ENCODE data around the gene LPAR4.
"Not testable (repeated sequence)": the region's sequence is repeated elsewhere in the genome, so short reads cannot be mapped to it uniquely, and the experiment has no call there.

The LPAR4 gene, protein sequence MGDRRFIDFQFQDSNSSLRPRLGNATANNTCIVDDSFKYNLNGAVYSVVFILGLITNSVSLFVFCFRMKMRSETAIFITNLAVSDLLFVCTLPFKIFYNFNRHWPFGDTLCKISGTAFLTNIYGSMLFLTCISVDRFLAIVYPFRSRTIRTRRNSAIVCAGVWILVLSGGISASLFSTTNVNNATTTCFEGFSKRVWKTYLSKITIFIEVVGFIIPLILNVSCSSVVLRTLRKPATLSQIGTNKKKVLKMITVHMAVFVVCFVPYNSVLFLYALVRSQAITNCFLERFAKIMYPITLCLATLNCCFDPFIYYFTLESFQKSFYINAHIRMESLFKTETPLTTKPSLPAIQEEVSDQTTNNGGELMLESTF
- 0 to 0.20 reads per million in 2 donors for total RNA-seq

DNA sequence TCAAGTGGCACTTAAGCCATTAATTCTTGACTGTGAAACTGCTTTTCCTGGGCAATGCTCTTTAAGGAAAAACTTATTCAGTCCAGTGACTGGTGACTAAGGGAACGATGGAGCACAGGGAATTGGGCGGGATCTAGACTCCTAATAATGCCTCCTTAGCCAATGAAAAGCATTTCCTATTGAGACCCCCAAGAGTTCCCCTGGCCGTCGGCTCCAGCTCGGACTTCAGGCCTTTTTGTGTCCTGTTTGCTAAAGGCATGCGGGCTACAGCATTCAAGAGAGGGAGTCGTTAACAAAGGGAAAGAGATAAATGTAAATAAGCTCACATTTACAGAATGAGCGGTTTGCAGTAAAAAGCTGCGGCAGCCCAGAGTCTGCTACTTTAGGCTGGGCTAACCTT is at the start of gene LPAR4:
Gene LPAR4, plus strand, starts transcription at position 232 of the 400 bp plus-strand sequence. CDS start 7,150 bp downstream, outside the sequence.
- DNase-seq = no peak

DNA sequence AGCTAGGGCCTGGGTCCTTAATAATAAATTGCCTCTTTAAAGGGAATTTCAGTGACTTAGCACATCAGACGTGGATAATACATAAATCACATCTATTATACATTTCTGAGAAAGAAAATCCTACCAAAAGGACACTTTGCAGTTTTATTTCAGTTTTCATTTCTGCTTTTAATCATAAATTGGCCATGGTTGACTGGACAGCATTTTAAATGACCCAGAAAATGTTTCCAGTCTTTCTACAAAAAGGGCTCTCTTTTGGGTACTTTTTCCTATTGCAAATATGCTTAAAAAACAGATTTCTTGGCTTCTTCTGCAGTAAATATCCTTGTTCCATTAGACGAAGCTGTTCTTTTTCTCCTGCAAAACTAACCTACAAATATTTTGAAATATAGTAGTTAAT is 41.4 kb upstream of the LPAR4 start:
- DNase-seq = no peak

DNA sequence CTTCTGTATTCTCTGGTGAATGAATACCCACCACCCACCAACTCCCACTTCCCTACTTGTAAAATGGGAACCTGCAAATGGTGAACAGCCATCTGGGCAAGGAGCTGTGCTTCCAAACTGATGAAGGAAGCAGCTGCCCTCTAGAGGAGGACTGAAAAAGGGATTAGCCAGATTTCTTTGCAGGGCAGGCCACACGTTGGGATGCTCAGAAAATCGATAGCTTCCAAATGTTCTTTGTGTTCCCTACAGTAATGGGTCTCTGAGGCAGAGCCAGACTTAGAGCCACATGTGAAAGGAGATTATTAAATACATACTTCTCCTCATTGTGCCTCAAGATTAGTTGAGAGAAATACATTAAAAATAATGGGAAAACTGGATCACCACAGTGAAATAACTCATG is 39.3 kb upstream of the LPAR4 start:
- no peak for DNase-seq

DNA sequence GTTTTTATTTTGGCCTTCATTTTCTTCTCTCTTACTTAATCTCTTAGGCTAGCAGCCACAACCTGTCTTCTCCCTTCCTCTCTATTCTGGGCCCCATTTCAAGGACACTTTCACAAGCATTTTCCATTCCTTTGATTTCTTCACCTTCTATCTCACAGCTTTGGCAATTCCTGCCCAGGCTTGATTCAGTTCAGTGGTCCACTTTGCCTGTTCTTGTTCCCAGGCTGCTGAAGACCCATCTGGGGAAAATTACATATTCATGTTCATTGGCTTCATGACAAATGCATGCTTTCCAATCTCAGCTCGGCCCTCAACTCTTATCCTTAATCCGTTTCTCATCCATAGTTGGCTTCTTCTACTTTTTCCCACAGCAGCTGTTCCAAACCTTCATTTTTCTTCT is 38.7 kb upstream of the LPAR4 start:
- DNase-seq = no peak

DNA sequence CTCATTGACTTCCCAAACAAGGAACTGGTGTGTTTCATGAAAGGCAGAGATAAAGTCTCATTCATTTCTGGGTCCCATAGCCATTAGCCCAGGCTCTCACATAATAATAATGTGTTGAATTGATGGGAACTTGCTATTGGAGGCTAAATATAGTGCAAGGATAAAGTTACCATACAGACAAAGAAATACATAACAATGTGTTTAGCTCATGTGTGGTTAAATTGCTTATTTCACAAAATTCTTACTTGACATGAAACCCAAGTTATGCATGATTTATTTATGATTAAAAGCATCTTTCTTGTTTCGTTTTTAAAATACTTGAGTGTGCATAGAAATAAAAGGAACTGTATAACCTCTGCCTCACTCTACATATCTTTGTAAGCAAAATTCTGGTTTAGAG is 37.3 kb upstream of the LPAR4 start:
- DNase-seq = no peak

DNA sequence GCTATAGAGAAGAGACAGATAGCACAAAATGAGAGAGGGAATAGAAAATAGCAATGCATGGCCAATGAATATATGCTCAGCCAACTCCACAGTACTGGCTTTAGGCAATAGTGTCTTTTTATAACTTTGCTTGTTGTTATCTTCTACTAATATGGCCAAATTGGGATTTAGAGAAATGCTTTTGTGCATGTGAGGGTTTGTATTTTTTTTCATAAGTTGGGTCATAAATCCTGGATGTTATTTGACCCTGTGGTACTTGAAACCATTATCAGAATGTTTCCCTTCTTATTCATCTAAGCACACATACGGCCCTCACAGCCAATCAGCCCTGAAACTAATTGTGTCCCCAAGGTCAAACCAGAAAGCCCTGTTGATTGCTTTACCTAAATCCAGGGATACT is 35.2 kb upstream of the LPAR4 start:
- DNase-seq = no peak

DNA sequence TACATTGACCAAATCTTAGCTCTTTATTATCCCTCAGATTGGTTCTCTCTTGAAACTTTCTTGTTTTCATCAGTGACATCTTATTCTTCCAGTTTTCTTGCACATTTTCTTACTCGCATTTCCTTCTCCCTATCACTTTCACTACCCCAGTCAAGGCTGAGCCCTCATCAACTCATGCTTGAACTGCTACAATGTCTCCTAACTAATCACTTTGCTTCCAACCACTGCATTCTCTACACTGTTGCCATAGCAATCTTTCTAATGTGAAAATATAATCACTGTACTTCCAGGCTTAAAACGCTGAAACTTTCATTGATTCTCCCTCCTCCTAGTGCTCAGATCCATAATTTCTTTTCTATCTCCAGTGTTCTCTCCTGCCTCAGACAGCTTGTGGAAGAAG is 22.2 kb upstream of the LPAR4 start:
- no peak for DNase-seq

DNA sequence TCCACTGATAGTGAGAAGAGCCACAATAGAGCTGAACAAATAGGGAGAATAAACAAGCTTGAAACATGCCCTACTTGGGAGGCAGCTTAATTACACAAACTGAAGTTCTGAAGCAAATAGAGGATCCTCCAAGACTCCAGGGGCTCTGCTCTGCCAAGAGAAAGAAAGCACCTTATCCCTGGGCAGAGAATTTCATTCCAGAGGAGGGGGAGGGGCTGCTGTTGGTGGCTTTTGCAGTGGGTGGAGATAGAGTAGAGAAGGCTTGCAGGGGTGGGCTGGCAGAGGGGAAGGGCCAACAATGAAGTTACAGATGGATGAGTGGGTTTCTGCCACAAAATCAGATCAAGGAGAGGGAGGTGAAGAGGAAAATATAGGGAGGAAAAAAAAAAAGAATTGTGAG is 1.0 kb upstream of the LPAR4 start:
- no peak for DNase-seq

DNA sequence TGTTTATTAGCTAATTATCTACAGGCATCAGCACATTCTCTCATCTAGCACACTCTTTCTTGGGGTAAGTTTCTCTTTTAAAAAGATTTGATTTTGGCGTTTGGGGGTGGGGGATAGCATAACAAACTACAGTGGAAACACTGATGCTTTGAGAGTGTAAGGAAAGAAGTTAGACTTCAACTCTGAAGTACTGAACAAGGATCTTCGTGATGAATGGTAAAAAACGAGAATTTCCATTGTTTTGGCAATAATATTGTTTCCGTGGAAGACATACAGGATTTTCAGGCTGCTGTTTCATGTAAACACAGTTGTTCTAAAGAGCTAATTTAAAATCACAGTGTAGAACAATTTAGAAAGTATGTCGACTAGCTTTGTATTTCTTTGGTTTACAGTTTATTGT is 451 bp downstream of the LPAR4 start:
- DNase-seq = no peak

DNA sequence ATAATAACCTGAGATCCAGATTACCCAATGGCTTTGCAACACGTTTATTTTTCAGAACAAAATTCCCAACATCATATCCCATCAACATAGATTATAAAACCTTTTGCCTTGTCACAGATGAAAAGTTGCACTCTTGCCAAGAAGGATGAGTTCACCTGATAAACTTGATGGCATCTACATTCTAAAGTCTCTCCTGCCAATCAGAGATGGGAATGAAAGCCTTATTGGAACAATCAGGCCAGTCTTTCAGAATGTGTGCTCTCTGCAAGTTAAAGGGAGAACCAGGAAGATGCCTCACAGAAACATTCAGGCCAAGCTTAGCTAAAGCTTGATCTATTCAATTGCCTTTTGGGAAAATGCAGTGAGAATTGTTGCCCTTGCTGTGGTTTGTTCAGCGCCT is 1.3 kb downstream of the LPAR4 start:
- DNase-seq = no peak

DNA sequence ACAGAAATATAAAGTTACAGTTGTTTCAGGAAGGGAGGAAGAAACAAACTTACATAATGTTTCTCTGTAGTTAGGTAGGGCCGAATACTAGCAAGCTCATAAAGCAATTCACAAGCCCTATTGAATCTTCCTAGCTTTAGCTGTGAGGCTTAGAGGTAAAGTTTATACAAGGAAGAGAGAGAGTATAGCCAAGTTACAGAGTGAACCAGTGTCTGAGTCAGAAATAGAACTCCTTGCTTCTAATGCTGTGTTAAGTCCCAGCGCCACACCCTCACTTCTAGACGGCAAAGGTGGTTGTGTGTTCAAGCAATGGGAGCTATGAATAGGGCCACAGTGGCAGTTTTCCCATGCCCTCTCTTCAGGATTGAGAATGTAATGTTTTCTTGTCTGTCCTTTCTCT is 6.1 kb downstream of the LPAR4 start:
- DNase-seq = no peak

DNA sequence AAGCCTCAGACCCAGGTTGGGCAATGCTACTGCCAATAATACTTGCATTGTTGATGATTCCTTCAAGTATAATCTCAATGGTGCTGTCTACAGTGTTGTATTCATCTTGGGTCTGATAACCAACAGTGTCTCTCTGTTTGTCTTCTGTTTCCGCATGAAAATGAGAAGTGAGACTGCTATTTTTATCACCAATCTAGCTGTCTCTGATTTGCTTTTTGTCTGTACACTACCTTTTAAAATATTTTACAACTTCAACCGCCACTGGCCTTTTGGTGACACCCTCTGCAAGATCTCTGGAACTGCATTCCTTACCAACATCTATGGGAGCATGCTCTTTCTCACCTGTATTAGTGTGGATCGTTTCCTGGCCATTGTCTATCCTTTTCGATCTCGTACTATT is 7.4 kb downstream of the LPAR4 start:
- no peak for DNase-seq

DNA sequence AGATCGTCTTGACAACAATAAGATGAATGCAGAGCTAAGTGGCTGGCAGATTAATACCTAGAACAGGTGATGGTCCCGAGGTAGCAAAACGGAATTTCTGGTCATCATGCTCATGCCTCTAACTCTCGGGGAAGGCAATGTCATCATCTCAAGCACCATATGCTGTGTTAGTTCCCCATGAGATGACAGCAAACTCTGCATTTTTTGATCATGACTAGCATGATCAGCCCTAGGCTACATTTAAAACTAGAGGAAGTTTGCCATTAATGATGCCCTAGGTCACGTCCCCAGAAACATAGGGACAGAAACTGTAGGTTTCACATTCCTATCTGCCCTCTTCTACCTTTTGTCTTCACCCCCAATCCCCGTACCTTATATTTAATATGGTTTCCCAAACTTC is 11.6 kb downstream of the LPAR4 start:
- DNase-seq = no peak

DNA sequence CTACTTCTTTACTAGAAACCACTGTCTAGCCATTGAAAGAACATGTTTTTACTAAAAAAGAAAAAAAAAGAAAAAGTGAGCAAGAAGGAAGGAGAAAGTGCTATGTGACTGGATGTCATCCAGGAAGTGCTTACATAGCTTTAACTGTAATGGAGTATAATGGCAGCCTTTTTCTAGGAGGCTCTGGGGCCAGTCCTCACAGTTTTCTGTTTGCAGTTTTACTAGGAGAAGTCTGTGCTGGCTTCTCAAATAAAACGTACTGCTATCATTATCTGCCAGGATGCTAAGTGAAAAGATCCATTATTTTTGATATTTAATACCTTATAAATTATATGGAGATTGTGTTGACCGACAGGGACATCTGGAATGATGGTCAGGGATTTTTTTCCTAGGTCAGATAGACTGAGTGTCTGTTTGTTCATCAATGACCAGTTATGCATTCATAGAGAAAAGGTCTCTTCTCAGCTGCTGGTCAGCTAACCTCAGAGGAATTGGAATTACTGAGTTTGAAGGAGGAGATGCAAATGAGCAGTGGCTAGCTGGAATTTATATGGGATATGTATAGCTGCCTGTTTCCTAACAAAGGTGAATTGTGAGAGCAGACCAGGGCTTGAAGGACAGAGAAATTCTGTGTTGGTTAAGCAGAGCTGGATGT is 21.7 kb downstream of the LPAR4 start:
- DNase-seq = no peak

DNA sequence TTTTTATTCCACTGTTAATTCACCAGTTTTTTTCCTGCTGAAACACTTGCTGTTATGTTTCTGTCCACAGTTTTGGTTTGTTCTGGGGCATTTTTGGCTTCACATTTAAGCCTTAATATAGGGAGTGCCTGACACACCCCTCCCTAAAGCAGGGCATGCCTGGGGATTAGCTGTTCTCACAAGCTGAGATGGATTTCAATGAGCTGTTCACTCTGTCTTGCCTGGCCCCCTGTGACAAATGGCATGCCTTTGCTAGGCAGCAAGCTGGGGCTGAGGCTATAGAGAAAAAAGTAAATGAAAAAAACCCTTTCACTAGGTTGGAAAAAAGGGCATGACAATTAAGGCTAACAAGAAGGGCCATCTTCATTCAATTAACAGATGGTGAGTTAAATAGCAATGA is 22.4 kb downstream of the LPAR4 start:
- DNase-seq = no peak

DNA sequence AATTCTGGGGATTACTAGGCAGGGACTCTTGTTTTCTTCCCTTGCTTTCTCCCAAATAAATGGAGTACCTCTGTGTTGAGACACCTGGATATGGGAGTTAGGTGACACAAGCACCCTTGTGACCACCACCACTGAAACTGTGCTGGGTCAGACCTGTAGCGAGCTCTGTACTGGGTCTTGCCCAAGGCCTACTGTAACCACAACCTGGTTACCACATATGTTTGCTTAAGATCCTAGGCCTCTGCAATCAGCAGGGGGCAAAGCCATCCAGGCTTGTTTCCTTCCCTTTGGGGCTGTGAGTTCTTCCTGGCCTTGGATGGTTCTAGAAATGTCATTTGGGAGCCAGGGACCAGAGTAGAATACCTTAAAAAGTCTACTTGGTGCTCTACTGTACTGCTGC is 49.4 kb downstream of the LPAR4 start:
- DNase-seq = no peak

DNA sequence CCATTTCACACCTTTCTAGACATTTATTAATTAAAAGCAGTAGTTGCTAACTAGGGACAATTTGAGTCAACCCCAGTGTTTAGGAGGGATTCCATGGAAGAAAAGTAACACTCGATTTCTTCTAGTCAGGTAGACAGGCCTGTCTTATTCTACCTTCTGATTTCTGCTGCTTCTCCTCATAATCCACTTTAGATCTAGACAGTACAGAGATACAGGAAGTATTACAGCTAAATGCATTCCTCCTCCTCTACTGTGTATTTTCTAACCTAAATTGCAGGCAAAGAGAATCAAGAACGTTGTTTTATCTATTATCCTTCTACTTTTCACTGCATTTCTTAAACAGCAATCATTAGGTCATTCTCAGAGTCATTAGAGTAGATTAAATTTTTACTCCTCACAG is 52.6 kb downstream of the LPAR4 start:
- no peak for DNase-seq

DNA sequence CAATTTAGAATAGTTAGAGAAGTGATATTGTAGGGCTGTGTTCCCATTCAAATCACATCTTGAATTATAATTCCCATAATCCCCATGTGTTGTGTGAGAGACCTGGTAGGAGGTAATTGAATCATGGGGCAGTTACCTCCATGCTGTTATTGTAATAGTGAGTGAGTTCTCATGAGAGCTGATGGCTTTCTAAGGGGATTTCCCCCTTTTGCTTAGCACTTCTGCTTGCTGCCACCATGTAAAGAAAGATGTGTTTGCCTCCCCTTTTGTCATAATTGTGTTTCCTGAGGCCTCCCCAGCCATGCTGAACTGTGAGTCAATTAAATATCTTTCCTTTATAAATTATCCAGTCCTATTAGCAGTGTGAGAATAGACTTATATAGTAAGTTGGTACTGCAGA is 53.2 kb downstream of the LPAR4 start:
- DNase-seq = no peak

DNA sequence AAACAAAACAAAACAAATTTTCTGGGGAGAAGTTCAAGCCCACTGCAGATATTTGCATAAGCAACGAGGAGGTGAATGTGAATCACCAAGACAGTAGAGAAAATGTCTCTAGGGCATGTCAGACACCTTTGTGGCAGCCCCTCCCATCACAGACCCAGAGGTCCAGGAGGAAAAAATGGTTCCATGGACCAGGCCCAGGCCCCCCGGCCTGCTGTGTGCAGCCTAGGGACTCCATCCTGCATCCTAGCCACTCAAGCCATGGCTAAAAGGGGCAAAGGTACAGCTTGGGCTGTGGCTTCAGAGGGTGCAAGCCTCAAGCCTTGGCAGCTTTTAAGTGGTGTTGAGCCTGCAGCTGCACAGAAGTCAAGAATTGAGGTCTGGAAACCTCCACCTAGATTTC is 54.0 kb downstream of the LPAR4 start:
- DNase-seq = no peak

DNA sequence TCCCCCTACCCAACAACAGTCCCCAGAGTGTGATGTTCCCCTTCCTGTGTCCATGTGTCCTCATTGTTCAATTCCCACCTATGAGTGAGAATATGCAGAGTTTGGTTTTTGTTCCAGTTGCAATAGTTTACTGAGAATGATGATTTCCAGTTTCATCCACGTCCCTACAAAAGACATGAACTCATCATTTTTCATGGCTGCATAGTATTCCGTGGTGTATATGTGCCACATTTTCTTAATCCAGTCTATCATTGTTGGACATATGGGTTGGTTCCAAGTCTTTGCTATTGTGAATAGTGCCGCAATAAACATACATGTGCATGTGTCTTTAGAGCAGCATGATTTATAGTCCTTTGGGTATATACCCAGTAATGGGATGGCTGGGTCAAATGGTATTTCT is 55.0 kb downstream of the LPAR4 start:
- not testable (repeated sequence) for DNase-seq
